Stromal cell of bone marrow (primary cell): ENCODE measurements around the gene ODAM.
"Not testable (repeated sequence)": the region's sequence is repeated elsewhere in the genome, so short reads cannot be mapped to it uniquely, and the experiment has no call there.

Experiments used
- DNase-seq: peaks from one replicate; pipeline ENCODE4 v3.0.0-alpha.2; 2012; ENCODE audit warnings: low read depth

The ODAM gene

DNA sequence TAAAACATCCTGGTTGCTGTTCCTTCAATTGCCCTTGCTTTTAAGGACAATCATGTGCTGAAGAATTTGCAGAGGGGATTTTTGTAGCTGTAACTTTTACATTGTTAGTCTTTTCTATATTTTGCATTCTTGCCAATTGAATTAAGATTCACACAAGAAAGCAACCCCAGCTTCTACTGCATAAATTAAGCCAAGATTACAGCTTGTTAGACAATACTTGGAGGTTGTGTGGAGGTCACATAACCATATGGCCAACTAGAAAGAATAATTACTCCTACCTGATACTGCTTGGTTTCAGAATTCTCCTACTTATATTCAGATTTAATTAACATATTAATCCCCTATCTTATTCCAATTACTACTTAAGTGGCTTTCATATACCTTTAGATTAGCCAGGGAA lies 26.3 kb downstream of the ODAM start:
- not testable (repeated sequence) for DNase-seq

DNA sequence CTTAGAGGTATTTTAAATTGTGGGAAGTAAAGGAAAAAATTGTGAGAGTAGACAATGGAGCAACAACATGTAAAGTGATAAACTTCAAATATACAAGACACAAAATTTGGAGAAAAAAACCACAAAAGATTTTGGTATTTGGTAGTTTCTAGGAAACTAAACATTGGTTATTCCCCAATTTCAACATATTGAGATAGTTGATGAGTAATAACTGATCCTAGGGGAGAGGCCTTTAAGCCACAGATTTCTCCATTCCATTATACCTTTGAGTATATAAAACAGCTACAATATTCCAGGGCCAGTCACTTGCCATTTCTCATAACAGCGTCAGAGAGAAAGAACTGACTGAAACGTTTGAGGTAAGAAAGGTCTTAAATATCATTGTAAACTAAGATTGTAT lies 30.3 kb downstream of the ODAM start, which contains the start of gene FDCSP:
TSS of gene FDCSP (plus strand) at position 301 of the 400 bp plus-strand sequence. CDS start 5,071 bp downstream, outside the sequence.
- no peak for DNase-seq

DNA sequence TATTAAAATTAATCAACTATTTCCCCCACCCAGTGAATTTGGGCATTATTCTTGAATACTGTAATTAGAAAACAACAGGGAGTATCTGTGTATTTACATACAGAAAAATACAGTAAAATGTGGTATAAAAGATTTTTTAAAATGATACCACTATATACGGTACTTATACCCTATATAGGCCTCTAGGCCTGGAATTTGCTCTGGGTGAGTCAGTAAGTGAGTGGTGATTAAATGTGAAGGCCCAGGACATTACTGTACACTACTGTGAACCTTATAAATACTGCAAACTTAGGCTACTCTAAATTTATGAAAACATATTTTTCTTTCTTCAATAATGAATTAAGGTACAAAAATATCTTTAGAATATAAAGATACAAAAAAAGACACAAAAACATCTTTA lies 40.6 kb downstream of the ODAM start:
- no peak for DNase-seq

DNA sequence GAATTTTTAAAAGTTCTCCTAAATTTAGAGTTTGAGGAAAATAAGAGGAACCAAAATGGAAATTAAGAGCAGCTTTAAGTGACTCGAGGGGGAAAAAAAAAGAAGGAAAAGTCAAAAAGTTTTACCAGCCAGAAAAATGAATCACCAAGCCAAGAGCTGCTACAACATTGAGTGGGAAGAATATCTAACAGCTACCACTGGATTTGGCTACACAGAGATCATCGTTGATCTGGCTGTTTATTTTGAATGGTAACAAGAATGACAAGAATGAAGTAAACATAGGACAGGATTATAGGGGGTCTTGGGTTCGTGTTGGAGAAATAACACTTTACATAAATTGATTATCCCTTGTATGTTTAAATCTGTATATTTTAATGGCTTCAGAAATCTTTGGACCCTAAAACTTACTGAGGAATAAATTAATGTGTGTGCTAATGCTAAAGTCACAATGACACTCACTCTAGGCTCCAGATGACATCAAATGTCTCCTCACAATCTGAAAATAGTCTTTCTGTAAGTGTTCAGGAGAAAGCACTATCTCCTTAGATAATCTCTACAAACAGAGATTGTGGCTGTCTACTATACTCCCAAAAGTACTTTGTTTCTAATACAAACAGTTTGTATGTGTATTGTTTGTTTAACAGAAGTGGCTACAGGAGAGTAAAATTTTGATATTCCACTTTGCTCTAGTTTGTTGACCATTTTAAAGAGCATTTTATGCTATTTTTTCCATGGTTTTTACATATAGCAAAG lies 43.8 kb downstream of the ODAM start:
- DNase-seq = no peak

DNA sequence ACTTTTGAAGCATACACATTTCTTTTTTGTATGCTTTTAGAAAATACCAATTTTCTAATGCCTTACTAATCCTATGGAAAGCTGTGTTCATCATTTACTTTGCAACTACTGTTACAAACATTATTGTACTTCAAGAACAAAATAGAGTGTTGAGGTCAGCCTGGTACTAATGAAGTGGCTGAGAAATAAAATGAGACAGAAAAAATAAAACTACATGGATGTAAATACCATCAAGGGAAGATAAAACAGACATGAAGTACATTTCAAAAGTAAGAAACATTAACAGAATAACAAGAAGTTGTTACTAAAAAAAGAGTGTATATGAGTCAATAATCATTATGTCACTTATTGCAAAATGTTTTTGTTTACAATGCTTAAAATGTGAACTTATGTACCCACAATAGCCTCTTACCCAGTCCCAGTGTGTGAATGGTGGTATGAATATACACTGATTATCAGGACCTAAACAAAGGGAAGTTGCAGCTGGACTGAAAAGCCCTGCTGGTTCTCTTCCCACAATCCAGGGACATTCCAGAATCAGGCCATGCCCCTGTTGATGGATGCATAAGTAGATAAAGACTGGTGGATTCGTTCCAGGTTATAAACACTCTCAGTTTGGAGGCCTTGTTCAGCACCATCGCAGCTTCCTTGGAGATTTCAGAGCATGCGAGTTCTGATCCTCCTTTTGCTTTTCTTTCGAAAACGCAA lies 44.5 kb downstream of the ODAM start:
- no peak for DNase-seq

DNA sequence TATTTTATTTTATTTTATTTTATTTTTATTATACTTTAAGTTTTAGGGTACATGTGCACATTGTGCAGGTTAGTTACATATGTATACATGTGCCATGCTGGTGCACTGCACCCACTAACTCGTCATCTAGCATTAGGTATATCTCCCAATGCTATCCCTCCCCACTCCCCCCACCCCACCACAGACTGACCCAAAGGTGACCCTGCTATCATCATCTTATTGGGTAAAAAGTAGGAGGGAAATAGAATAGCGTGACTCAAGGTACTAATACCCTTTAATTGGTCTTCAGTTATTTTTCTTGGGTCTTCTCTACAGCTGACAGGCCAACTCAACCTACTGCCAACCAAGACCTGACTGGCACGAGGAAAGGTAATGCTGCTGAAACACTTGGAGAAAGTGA lies 46.8 kb downstream of the ODAM start, which contains the start of gene CSN3:
TSS of gene CSN3 (plus strand) at position 301 of the 400 bp plus-strand sequence. CDS start 2,223 bp downstream, outside the sequence.
- not testable (repeated sequence) for DNase-seq

DNA sequence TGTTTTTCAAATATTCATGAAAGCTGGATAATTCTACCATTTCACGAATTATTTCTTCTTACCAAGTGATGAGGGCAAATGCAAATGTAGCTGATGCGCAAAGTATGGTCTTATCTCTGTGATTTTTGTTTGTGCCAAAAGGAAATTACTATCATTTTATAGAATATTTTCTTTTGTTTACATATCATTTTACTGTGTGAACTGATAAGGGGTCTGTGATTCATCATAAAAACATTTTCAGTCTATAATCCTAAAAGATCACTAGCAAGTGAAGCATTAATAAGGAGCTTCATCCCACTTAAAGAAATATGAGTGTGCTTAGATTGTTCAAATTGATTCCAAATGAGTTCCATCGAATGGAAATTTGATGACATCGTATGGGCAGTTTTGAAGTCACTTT lies 47.6 kb downstream of the ODAM start:
- no peak for DNase-seq

DNA sequence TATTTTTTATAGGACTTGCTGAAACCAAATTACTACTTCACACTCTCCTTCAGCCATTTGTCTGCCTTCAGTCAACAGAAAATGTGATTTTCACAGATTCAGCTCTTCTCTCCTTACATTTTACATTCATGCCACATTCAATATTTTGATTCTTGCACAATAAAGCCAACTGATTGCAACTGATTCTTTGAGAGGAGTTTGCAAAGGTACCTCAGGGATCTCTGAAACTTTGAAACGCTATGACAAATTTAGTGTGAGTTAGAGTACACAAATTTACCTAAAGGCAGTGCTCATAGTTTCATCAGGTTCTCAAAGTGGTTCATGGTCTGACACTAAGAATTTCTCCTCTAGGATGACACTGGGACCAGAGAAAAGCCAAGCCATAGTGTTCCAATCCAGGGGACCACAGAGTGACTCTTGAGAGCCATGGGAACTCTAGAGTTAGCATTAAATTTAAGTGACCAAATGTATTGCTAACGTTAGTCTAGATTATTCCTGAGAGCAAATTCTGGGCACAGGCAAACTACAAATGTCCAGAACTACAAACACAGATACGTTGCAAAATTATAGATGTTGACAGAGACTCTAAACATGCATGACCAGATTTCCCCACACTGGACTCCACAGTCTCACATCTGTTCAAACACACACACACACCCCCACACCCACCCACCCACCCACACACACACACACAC lies 55.9 kb downstream of the ODAM start:
- no peak for DNase-seq

DNA sequence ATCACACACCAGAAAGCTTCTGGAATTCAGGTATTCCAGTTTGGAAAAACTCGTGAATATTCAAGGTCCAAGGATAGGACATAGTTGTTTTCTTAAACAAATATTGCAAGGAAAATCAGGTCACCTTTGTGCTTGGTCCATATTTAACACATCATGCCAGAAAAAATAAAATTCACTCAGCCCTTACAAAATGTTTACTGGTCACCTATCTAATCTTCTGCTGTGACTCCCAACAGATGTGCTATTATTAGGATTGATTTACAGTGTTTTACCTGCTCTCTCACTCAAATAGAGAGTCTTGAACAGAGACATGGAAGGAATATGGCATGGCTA lies 56.4 kb downstream of the ODAM start:
- no peak for DNase-seq
